Activated B cell treated with CpG ODN at 0.5 μM for 24 hours (primary cell): ENCODE results near the gene SRPK3. TPM values are rescaled to one million over a fixed set of nuclear protein-coding genes. Genes with fewer than 3 reads are reported as not detected.

ENCODE experiments used
- ATAC-seq: fragments of 200-7000 bp; cut with Tn5 transposase; one replicate; pipeline ENCODE4 v1.10.0; 2021; ENCODE audit warnings: low read depth, mild to moderate bottlenecking, moderate library complexity
- CTCF ChIA-PET: fragments of 350-600 bp; sonication (Branson Sonifier 250); formaldehyde crosslinking; loops from one replicate; lab custom pipeline; 2021; ENCODE audit warnings: antibody characterized with exemption; lab: Charles Lee
- POLR2A ChIA-PET: fragments of 350-600 bp; sonication (Branson Sonifier 250); formaldehyde crosslinking; loops from one replicate; lab custom pipeline; 2021; ENCODE audit warnings: antibody characterized with exemption; lab: Charles Lee
- DNase-seq: peaks from one replicate; pipeline ENCODE4 v3.0.0; 2022
- H3K27ac Mint-ChIP-seq: one replicate; pipeline ENCODE4 v1.8.0; 2020; ENCODE audit warnings: mixed read lengths
- H3K27me3 Mint-ChIP-seq: one replicate; pipeline ENCODE4 v1.8.0; 2021; ENCODE audit warnings: mixed read lengths
- H3K36me3 Mint-ChIP-seq: one replicate; pipeline ENCODE4 v1.8.0; 2021; ENCODE audit warnings: low read depth, mixed read lengths
- H3K4me1 Mint-ChIP-seq: one replicate; pipeline ENCODE4 v1.8.0; 2021; ENCODE audit warnings: mixed read lengths
- H3K4me3 Mint-ChIP-seq: one replicate; pipeline ENCODE4 v1.8.0; 2020; ENCODE audit warnings: mild to moderate bottlenecking, mixed read lengths
- H3K9me3 Mint-ChIP-seq: one replicate; pipeline ENCODE4 v1.8.0; 2020; ENCODE audit warnings: mixed read lengths
- CTCF ChIP-seq: fragments of 200-600 bp; IDR thresholded peaks from one replicate; pipeline ENCODE4 v1.8.0; 2022; ENCODE audit warnings: antibody characterized with exemption, mild to moderate bottlenecking
- intact Hi-C: fragments of 100-400 bp; cut with micrococcal nuclease; formaldehyde crosslinking; loops from one replicate; pipeline ENCODE4 v1.15.1; 2024
- total RNA-seq: library from RNA; stranded (reverse); gene quantifications from 2 replicates; pipeline ENCODE4 v1.2.3, GENCODE V29; 2022

SRPK3 gene
- total RNA-seq, 1 donor from 2014 or later = not detected

GRCh38 chrX:153829549-153829798 lies 48.6 kb downstream of the SRPK3 start:
- no peak for ATAC-seq
- no peaks in the 10 kb centered on the region for H3K36me3 Mint-ChIP-seq
- POLR2A ChIA-PET = no interaction called here

DNA sequence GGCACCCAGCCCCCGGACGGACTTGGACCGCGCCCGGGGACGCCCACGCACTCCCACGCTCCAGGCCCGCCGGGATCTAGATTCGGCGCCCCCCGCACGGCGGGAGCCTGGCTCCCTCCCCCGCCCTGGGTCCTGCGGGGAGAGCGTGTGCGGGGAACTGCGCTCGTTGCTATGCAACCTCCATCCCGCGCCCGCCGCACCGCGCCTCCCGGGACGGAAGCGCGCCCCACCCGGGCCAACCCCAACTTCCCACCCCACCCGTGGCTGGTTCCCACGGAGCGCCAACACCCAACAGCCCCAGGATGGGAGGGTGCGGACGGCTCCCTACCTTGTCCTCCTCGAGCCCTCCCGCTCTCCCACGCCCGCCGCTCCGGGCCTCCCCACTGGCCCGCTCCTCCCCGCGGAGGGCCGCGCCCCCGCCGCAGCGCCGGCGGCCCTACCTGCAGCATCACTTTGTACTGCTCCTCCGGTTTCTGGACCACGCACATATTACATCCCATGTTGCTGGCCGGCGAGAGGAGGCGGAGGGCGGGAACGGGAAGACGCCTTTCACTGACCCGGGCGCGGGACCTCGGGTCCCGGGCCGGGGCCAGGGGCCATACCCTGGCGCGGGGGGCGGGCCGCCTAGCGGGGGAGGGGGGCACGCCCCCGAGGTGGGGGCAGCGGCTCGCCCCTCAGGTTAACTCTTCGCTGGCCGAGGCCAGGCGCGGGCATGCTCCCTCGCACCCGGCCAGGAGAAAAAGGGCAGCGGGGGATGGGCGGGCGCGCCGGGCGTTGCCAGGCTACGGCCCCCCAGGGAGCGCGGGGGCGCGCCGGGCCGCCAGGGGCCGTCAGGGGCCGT lies 49.2 kb downstream of the SRPK3 start, which contains the start of gene PDZD4:
Gene PDZD4 (minus strand): TSS at position 746 of the 841 bp plus-strand sequence. CDS start 246 bp downstream, at position 500.
- no peak for DNase-seq

More at GRCh38 chrX:153829549-153829798, 48.6 kb downstream of the SRPK3 start:
- peak overlapping the region; percentile 41 for H3K4me3 Mint-ChIP-seq
- peaks cover 7% of the 10 kb centered on the region for H3K4me1 Mint-ChIP-seq
- no peaks in the 10 kb centered on the region for H3K9me3 Mint-ChIP-seq
- H3K27me3 Mint-ChIP-seq = peaks cover 17% of the 10 kb centered on the region
- no peak for DNase-seq
- intact Hi-C loops = no loop called here
- H3K27ac Mint-ChIP-seq = no peak overlapping the region
- no peak for TF ChIP-seq CTCF
- CTCF ChIA-PET = no interaction called here

GRCh38 chrX:153830640-153831428 lies 50.0 kb downstream of the SRPK3 start:
- H3K27me3 Mint-ChIP-seq = peaks cover 16% of the 10 kb centered on the region
- H3K36me3 Mint-ChIP-seq = no peaks in the 10 kb centered on the region
- H3K4me3 Mint-ChIP-seq = no peak overlapping the region
- ATAC-seq (no peak), DNase-seq (no peak)
- TF ChIP-seq CTCF = no peak
- no peaks in the 10 kb centered on the region for H3K9me3 Mint-ChIP-seq
- H3K27ac Mint-ChIP-seq = no peak overlapping the region
- POLR2A ChIA-PET = no interaction called here
- CTCF ChIA-PET = no interaction called here
- H3K4me1 Mint-ChIP-seq = peaks cover 7% of the 10 kb centered on the region
- intact Hi-C loops = no loop called here

More for the DNA sequence above, 49.2 kb downstream of the SRPK3 start, which contains the start of gene PDZD4:
- CTCF ChIA-PET = no interaction called here
- Mint-ChIP-seq H3K4me3 (peak within 1 kb of the TSS; percentile 52), H3K4me1 (peaks cover 7% of the 10 kb centered on the region), H3K27ac (no peak within 1 kb of the TSS), H3K9me3 (no peaks in the 10 kb centered on the region), H3K36me3 (no peaks in the 10 kb centered on the region), H3K27me3 (peaks cover 16% of the 10 kb centered on the region)
- POLR2A ChIA-PET = no interaction called here
- no peak for TF ChIP-seq CTCF
- peak; percentile 60 for ATAC-seq
- intact Hi-C loops = no loop called here

- DNase-seq = no peak
- POLR2A ChIA-PET = no interaction called here
- no peak for TF ChIP-seq CTCF
- H3K4me1 Mint-ChIP-seq = peaks cover 7% of the 10 kb centered on the region
- H3K9me3 Mint-ChIP-seq = no peaks in the 10 kb centered on the region
- H3K36me3 Mint-ChIP-seq = no peaks in the 10 kb centered on the region
- no peak for ATAC-seq
- H3K27me3 Mint-ChIP-seq = peaks cover 16% of the 10 kb centered on the region
- H3K27ac Mint-ChIP-seq = no peak overlapping the region
- intact Hi-C loops = no loop called here
- CTCF ChIA-PET = no interaction called here
- H3K4me3 Mint-ChIP-seq = peak overlapping the region; percentile 28
Measured at GRCh38 chrX:153831429-153832150, 50.7 kb downstream of the SRPK3 start.
